NCI-H1092 (cell line): Measurements from ENCODE around the gene HBE1.
"Not testable (repeated sequence)": the region's sequence is repeated elsewhere in the genome, so short reads cannot be mapped to it uniquely, and the experiment has no call there.

Experiments
- DNase-seq: peaks from one replicate; lab custom pipeline; 2025; lab: John Stamatoyannopoulos, UW

Gene HBE1

GRCh38 chr11:5285703-5286340, 16.1 kb upstream of the HBE1 start:
- no peak for DNase-seq

GRCh38 chr11:5284637-5285036, 14.9 kb upstream of the HBE1 start:
- no peak for DNase-seq

GRCh38 chr11:5283882-5284281, 14.1 kb upstream of the HBE1 start:
- no peak for DNase-seq

- DNase-seq: no peak
These were observed 13.3 kb upstream of the HBE1 start for GRCh38 chr11:5283086-5283485.

- no peak for DNase-seq
These were observed 12.9 kb upstream of the HBE1 start for GRCh38 chr11:5282628-5283027.

GRCh38 chr11:5281596-5281995, 11.9 kb upstream of the HBE1 start:
- DNase-seq: no peak

GRCh38 chr11:5280582-5281102, 10.9 kb upstream of the HBE1 start:
- DNase-seq: no peak

GRCh38 chr11:5279471-5280090, 9.8 kb upstream of the HBE1 start:
- DNase-seq: no peak

GRCh38 chr11:5277807-5278382, 8.2 kb upstream of the HBE1 start:
- no peak for DNase-seq

GRCh38 chr11:5276697-5277096, 7.0 kb upstream of the HBE1 start:
- DNase-seq: no peak

- DNase-seq: no peak
These were observed 5.8 kb upstream of the HBE1 start for GRCh38 chr11:5275369-5276110.

GRCh38 chr11:5274395-5274794, 4.7 kb upstream of the HBE1 start:
- DNase-seq: no peak

GRCh38 chr11:5272395-5273017, 2.8 kb upstream of the HBE1 start:
- DNase-seq: no peak

- no peak for DNase-seq
These were observed 2.6 kb downstream of the HBE1 start for GRCh38 chr11:5267033-5267563.

GRCh38 chr11:5266609-5267008, 3.1 kb downstream of the HBE1 start:
- no peak for DNase-seq

- no peak for DNase-seq
These were observed 3.9 kb downstream of the HBE1 start for GRCh38 chr11:5265832-5266231.

- no peak for DNase-seq
These were observed 11.0 kb downstream of the HBE1 start for GRCh38 chr11:5258543-5259262.

- DNase-seq: no peak
These were observed 12.4 kb downstream of the HBE1 start for GRCh38 chr11:5257296-5257695.

GRCh38 chr11:5254646-5255413, 14.9 kb downstream of the HBE1 start, which contains the start of gene HBG2:
Gene HBG2 (minus strand): TSS chr11:5254781. CDS start chr11:5254728, 53 bp downstream.
- DNase-seq: not testable (repeated sequence)

GRCh38 chr11:5254023-5254422, 15.7 kb downstream of the HBE1 start:
- DNase-seq: not testable (repeated sequence)
